PC-9 (cell line): ENCODE data around the gene TIGD4.

ENCODE experiments used
- CTCF ChIP-seq: fragments of 200-600 bp; sonication (generic); conservative IDR thresholded peaks from 2 replicates; pipeline ENCODE4 v1.6.1; 2017; ENCODE audit warnings: mixed run types, antibody characterized with exemption, mild to moderate bottlenecking, moderate library complexity
- EZH2 ChIP-seq: fragments of 200-600 bp; sonication (generic); IDR thresholded peaks from 2 replicates; pipeline ENCODE4 v1.8.0; 2017; ENCODE audit warnings: antibody characterized with exemption, low read depth

- no peak for TF ChIP-seq CTCF
- TF ChIP-seq EZH2: no peak
Measured at GRCh38 chr4:152719801-152720556, 59.6 kb downstream of the TIGD4 start.
